ENCODE measurements around the gene FATE1. TPM values are rescaled to one million over a fixed set of nuclear protein-coding genes. Genes with fewer than 3 reads are reported as not detected.

FATE1 gene
- total and polyA plus RNA-seq, 2 of the 8 experiments (the other 6 are each of a cell fraction or from before 2014, with no cell fraction given) = 0.12 TPM; not detected in 1

DNA sequence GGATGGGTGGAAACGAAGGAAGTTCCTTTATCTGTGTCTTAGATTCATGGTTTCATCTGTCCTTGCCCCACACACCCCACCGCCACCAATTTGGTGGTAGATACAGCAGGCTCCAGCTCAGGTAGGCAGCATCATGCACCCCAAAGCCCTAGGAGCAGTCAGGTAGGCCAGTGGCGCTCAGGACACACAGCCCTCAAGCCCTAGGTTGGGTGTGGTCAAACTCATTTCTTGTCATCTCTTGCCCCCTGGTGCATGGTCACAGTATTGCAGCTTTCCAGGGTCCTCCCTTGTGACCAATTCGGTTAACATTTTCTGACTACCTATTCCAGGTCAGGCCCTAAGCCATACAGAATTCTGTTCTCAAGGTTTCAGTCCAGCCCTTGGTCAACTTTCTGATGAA lies 35.0 kb upstream of the FATE1 start (continued):
- TF ChIP-seq, protein P1, sequence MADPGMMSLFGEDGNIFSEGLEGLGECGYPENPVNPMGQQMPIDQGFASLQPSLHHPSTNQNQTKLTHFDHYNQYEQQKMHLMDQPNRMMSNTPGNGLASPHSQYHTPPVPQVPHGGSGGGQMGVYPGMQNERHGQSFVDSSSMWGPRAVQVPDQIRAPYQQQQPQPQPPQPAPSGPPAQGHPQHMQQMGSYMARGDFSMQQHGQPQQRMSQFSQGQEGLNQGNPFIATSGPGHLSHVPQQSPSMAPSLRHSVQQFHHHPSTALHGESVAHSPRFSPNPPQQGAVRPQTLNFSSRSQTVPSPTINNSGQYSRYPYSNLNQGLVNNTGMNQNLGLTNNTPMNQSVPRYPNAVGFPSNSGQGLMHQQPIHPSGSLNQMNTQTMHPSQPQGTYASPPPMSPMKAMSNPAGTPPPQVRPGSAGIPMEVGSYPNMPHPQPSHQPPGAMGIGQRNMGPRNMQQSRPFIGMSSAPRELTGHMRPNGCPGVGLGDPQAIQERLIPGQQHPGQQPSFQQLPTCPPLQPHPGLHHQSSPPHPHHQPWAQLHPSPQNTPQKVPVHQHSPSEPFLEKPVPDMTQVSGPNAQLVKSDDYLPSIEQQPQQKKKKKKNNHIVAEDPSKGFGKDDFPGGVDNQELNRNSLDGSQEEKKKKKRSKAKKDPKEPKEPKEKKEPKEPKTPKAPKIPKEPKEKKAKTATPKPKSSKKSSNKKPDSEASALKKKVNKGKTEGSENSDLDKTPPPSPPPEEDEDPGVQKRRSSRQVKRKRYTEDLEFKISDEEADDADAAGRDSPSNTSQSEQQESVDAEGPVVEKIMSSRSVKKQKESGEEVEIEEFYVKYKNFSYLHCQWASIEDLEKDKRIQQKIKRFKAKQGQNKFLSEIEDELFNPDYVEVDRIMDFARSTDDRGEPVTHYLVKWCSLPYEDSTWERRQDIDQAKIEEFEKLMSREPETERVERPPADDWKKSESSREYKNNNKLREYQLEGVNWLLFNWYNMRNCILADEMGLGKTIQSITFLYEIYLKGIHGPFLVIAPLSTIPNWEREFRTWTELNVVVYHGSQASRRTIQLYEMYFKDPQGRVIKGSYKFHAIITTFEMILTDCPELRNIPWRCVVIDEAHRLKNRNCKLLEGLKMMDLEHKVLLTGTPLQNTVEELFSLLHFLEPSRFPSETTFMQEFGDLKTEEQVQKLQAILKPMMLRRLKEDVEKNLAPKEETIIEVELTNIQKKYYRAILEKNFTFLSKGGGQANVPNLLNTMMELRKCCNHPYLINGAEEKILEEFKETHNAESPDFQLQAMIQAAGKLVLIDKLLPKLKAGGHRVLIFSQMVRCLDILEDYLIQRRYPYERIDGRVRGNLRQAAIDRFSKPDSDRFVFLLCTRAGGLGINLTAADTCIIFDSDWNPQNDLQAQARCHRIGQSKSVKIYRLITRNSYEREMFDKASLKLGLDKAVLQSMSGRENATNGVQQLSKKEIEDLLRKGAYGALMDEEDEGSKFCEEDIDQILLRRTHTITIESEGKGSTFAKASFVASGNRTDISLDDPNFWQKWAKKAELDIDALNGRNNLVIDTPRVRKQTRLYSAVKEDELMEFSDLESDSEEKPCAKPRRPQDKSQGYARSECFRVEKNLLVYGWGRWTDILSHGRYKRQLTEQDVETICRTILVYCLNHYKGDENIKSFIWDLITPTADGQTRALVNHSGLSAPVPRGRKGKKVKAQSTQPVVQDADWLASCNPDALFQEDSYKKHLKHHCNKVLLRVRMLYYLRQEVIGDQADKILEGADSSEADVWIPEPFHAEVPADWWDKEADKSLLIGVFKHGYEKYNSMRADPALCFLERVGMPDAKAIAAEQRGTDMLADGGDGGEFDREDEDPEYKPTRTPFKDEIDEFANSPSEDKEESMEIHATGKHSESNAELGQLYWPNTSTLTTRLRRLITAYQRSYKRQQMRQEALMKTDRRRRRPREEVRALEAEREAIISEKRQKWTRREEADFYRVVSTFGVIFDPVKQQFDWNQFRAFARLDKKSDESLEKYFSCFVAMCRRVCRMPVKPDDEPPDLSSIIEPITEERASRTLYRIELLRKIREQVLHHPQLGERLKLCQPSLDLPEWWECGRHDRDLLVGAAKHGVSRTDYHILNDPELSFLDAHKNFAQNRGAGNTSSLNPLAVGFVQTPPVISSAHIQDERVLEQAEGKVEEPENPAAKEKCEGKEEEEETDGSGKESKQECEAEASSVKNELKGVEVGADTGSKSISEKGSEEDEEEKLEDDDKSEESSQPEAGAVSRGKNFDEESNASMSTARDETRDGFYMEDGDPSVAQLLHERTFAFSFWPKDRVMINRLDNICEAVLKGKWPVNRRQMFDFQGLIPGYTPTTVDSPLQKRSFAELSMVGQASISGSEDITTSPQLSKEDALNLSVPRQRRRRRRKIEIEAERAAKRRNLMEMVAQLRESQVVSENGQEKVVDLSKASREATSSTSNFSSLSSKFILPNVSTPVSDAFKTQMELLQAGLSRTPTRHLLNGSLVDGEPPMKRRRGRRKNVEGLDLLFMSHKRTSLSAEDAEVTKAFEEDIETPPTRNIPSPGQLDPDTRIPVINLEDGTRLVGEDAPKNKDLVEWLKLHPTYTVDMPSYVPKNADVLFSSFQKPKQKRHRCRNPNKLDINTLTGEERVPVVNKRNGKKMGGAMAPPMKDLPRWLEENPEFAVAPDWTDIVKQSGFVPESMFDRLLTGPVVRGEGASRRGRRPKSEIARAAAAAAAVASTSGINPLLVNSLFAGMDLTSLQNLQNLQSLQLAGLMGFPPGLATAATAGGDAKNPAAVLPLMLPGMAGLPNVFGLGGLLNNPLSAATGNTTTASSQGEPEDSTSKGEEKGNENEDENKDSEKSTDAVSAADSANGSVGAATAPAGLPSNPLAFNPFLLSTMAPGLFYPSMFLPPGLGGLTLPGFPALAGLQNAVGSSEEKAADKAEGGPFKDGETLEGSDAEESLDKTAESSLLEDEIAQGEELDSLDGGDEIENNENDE (IDR thresholded peaks at IDR 0.05; ENCODE audit: insufficient replicate concordance, low read length) = no peak

All from H1 (cell line).